ENCODE data around the gene SPDYE18.
"Not testable (repeated sequence)": the region's sequence is repeated elsewhere in the genome, so short reads cannot be mapped to it uniquely, and the experiment has no call there.

The SPDYE18 gene

DNA sequence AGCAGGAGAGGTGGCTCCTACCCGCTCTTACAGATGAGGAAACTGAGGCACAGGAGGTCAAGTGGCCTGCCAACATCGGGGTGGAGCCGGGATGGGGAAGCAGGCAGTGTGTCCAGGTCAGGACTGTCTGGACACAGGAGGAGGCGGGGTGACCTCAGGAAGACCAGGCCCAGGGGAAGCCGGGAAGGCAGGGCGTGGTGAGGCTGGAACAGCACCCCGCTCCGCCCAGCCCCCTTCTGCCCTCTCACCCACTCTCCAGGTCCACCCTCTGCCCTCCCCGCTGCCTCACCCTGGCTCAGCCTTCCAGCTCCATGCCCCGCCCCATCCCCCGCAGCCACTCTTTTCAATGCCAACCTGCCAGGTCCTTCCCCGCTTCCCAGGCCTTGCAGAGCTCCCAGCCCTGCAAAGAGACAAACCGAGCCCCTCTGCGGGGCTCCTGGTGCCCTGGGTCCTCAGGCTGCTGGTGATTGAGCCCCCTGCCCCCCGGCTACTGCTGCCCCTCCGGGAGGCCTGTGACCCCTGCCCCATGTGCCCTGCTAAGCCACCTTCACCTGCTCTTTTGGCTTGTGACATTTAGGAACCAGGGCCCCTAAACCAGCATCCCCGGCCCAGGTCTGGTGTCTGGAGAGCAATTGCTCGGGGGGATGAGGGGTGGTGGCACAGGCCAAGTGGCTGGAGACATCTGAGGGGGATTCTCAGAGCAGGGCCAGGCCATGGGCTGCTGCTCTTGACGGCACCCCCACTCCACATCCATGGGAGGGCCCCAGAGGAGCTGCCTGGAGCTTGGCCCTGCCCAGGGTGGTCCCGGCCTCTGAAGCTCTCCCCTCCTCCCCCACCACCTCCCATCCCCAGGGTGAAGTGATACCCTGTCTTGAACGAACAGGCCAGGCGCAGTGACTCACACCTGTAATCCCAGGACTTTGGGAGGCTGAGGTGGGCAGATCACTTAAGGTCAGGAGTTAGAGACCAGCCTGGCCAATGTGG, 55.9 kb downstream of the SPDYE18 start:
- DNase-seq (ENCODE audit: low spot score), result not testable (repeated sequence)

DNA sequence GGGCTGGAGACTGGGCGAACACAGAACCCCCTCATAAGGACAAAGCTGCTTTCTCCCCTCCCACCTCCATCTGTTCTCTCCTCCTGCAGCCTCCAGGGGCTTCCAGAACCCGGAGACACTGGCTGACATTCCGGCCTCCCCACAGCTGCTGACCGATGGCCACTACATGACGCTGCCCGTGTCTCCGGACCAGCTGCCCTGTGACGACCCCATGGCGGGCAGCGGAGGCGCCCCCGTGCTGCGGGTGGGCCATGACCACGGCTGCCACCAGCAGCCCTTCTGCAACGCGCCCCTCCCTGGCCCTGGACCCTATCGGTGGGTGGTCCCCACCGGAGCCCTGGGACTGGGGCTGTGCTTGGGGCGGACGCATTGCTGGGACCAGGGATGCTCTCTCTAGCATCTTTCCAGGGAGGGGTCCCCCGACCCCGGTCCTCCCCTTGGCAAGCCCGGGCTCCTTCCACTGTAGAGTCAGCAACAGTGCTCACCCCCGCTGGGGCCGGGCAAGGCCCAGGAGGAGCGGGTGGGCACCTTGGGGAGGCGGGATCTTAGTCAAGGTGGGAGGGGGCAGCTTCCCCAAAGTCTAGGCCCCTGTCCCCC, 56.8 kb downstream of the SPDYE18 start:
- DNase-seq (ENCODE audit: low spot score), result not testable (repeated sequence)

DNA sequence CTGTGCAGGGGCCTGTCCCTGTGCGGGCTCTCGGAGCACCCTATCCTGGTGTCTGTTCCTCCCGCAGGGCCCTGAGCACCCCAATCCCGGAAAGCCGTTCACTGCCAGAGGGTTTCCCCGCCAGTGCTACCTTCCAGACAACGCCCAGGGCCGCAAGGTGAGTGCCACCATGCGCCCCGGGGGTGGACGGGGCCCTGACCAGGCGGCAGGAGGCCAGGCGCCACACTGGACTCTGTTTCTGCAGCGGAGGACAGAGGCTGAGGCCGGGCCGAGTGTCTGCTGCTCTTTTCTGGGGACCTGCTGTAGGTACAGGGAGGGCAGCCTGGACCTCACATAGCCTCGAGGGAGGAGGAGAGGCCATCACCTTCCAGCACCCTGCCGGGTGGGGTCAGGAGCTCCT, 58.2 kb downstream of the SPDYE18 start:
- DNase-seq (ENCODE audit: low spot score), result not testable (repeated sequence)

- DNase-seq (ENCODE audit: low spot score), result not testable (repeated sequence)
Observed at GRCh38 chr7:77003241-77003640, 59.1 kb downstream of the SPDYE18 start.

- DNase-seq (ENCODE audit: low spot score), result not testable (repeated sequence)
Observed at GRCh38 chr7:77002678-77003233, 59.6 kb downstream of the SPDYE18 start.

GRCh38 chr7:77002104-77002503, 60.3 kb downstream of the SPDYE18 start:
- not testable (repeated sequence) for DNase-seq (ENCODE audit: low spot score)

Small RNA genes lying within 50 kb of the gene (small RNA-seq; reads per million reads assigned to genes)
- gene RF00019, result 0 reads per million in 2 experiments

Data from SK-N-DZ (cell line).